HG03432 (cell line): ENCODE measurements around the gene ANGPTL4.
"Not testable (repeated sequence)": the region's sequence is repeated elsewhere in the genome, so short reads cannot be mapped to it uniquely, and the experiment has no call there.

Source experiments
- ATAC-seq: cut with Tn5 transposase; IDR thresholded peaks from one replicate; pipeline ENCODE4 v1.9.1; 2021; ENCODE audit warnings: mild to moderate bottlenecking, moderate library complexity; ENCODE audit not compliant: unreplicated experiment

ANGPTL4 gene

DNA sequence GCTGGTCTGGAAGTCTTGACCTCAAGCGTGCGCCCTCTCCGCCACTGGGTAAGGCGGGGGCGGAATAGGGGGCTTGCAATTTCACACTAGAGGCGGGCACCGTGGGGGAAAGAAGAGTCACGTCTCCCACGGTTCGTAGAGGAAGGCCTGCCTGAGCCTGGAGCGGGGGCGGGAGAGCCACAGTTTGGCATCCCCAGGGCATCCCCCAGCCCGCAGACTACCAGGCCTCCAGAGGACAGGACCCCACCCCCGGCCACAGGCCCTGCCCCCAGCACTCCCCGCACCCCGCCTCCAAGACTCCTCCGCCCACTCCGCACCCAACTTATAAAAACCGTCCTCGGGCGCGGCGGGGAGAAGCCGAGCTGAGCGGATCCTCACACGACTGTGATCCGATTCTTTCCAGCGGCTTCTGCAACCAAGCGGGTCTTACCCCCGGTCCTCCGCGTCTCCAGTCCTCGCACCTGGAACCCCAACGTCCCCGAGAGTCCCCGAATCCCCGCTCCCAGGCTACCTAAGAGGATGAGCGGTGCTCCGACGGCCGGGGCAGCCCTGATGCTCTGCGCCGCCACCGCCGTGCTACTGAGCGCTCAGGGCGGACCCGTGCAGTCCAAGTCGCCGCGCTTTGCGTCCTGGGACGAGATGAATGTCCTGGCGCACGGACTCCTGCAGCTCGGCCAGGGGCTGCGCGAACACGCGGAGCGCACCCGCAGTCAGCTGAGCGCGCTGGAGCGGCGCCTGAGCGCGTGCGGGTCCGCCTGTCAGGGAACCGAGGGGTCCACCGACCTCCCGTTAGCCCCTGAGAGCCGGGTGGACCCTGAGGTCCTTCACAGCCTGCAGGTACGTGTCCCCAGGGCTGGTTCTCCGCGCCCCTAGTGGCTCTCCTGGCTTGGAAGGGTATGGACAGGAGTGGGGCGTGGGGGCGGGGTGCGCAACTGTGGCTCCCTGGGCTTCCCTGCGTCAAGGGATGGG, at the start of gene ANGPTL4:
Gene ANGPTL4 (plus strand): TSS at position 353 of the 969 bp plus-strand sequence. CDS start 167 bp downstream, at position 520.
- ATAC-seq, result no peak

DNA sequence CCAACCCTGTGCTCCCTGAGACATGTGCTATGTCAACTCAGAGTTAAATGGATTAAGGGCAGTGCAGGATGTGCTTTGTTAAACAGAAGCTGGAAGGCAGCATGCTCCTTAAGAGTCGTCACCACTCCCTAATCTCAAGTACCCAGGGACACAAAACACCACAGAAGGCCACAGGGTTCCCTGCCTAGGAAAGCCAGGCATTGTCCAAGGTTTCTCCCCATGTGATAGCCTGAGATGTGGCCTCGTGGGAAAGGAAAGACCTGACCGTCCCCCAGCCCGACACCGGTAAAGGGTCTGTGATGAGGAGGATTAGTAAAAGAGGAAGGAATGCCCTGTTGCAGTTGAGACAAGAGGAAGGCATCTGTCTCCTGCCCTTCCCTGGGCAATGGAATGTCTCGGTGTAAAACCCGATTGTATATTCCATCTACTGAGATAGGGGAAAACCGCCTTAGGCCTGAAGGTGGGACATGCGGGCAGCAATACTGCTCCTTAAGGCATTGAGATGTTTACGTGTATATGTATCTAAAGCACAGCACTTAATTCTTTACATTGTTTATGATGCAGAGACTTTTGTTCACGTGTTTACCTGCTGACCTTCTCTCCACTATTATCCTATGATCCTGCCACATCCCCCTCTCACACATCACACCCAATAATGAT, 48.8 kb upstream of the ANGPTL4 start:
- ATAC-seq, result not testable (repeated sequence)

DNA sequence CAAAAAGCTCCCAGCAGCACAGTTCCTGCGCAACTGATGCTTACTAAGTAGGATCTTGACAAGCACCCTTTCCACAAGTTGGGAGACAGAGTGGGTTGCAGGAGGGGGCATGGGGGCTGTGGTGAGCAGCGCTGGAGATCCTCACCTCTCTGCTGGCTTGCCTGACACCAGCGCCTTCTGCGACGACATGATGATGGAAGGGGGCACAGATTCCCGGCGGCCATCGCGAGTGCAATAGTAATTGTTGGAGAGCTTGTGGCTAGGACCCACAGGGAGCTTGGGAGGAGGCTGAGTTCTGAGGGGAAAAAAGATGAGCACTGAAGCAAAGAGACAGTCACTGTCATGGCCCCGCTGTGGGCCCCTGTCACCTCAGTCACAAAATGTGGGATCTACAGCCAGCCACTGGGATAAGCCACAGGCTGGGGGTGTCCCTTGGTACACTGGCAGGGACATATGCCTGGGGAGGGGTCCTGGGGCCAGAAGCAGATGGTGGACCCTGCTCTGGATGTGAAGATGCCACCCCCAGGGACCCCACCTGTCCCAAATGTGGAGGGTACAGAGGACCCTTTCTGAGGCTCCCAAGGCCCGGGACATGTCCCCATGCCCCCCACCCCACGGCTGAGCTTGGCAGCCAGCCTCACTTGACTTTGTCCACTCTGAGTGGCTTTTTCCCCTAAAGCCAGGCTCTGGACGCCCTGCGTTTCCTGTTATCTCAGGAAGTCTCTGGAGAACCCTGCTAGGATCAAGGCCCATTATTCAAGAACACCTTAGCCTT, 47.4 kb upstream of the ANGPTL4 start:
- ATAC-seq, result no peak

DNA sequence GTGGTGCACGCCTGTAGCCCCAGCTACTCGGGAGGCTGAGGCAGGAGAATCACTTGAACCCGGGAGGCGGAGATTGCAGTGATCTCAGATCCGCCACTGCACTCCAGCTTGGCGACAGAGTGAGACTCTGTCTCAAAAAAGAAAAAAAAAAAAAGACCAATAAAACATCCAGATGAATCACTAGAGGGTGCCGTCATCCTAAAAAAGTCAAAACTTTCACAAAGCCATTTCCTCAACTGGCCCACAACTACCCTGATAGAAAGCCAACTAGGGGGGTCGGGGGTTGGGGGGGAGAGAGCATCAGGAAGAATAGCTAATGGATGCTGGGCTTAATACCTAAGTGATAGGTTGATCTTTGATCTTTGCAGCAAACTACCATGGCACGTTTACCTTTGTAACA, 45.1 kb upstream of the ANGPTL4 start:
- ATAC-seq, result not testable (repeated sequence)

- no peak for ATAC-seq
Observed at GRCh38 chr19:8319807-8320520, 44.0 kb upstream of the ANGPTL4 start.

- no peak for ATAC-seq
Observed at GRCh38 chr19:8320564-8321066, 43.3 kb upstream of the ANGPTL4 start.

- ATAC-seq, result peak; percentile 85
Observed at GRCh38 chr19:8321067-8321985, 42.6 kb upstream of the ANGPTL4 start, which contains the start of the genes NDUFA7 and RPS28. Gene NDUFA7 (minus strand): TSS chr19:8321375. CDS start chr19:8321358, 17 bp downstream. Gene RPS28 (plus strand): TSS chr19:8321496. CDS start chr19:8321531, 35 bp downstream.

DNA sequence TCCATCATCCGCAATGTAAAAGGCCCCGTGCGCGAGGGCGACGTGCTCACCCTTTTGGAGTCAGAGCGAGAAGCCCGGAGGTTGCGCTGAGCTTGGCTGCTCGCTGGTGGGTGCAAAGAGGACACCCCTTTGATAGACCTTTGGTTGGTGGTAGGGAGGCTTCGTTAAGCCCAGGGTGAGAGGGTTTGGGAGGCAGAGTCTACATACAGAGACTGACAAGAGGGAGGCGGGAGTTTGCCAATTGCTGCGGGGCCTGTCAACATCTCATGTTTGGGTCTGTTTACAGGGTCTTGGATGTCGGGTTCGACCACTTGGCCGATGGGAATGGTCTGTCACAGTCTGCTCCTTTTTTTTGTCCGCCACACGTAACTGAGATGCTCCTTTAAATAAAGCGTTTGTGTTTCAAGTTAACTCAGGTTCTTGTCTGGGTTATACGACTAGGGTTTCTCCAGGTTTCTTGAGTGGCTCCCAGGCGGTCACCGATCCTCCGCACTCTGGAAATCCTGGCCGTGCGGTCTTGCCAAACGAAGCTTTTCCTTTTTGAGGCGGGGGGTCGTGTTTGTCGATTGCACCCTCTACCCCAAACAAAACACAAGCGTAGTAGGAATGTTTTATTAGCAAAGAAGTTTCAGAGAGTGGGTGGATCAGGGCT, 41.8 kb upstream of the ANGPTL4 start:
- no peak for ATAC-seq

DNA sequence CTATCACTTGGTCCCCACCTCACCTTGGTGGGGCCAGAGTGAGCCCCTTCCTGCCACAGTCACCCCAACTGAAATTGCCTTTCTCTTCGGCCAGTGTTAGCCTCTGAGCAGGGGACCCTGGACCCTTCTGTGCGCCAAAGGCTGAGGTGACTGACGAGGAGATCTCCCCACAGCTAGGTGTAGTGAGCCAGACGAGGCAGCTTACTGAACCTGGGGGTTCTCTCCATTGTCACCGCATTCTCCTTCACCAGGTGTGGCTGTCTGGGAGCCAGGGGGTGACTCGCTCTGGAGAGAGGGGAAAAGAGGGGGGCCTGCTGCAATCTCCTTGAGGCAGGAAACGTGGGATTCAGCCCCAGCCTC, 41.3 kb upstream of the ANGPTL4 start:
- no peak for ATAC-seq

DNA sequence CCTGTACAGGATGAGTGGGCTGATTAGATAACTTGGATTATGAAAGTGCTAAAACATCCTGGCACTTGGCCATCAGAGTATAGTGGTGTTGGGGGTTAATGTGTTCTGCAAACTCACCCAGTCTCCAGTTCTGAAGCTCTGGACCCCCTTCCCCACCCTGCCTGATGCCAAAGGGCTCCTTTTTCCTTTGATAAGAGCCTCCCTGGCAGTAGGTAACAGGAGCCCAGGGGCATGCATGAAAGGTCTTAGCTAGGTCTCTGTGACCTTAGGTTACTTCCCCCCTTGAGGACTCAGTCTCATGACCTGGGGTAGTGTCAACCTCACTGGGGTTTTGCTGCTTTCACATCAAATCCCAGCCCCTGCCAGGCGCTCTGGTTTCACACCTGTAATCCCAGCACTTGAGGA, 40.2 kb upstream of the ANGPTL4 start:
- ATAC-seq, result no peak

DNA sequence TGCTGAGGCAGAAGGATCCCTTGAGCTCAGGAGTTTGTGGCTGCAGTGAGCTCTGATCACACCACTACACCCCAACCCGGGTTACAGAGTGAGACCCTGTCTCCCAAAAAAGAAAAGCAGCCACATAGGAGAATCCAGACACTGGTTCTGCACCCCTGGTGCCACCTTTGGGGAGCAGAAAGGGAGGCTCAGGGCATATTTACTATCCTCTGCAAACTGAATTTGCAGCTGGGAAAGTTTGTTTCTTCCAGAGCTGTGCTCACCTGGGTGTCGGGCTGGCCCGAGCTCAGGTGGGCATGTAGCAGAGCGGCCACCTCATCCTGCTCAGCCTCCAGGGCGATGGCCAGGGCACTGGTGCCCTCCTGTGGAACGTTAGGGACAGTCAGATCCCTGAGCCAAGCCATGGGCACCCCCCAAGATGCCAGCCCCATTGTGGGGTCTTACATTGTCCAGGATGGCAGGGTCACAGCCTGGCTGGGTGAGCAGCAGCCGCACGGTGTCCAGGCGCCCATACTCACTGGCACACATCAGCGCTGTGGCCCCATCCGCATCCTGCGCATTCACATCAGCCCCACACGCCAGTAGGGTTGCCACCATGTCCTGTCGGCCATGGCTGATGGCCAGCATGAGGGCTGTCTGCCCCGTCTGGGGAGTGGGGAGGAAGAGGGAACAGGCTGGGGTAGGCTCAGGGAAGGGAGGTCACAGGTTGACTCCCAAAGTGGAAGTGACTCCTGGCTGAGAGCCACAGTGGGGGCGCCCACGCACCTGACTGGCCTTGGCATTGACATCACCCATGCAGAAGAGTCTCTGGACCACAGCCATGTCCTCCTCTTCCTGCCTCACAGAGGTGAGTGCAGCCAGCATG, 39.5 kb upstream of the ANGPTL4 start:
- ATAC-seq, result no peak

GRCh38 chr19:8325454-8325853, 38.5 kb upstream of the ANGPTL4 start:
- no peak for ATAC-seq

GRCh38 chr19:8329996-8330395, 34.0 kb upstream of the ANGPTL4 start:
- no peak for ATAC-seq

- no peak for ATAC-seq
Observed at GRCh38 chr19:8331263-8331845, 32.6 kb upstream of the ANGPTL4 start.

DNA sequence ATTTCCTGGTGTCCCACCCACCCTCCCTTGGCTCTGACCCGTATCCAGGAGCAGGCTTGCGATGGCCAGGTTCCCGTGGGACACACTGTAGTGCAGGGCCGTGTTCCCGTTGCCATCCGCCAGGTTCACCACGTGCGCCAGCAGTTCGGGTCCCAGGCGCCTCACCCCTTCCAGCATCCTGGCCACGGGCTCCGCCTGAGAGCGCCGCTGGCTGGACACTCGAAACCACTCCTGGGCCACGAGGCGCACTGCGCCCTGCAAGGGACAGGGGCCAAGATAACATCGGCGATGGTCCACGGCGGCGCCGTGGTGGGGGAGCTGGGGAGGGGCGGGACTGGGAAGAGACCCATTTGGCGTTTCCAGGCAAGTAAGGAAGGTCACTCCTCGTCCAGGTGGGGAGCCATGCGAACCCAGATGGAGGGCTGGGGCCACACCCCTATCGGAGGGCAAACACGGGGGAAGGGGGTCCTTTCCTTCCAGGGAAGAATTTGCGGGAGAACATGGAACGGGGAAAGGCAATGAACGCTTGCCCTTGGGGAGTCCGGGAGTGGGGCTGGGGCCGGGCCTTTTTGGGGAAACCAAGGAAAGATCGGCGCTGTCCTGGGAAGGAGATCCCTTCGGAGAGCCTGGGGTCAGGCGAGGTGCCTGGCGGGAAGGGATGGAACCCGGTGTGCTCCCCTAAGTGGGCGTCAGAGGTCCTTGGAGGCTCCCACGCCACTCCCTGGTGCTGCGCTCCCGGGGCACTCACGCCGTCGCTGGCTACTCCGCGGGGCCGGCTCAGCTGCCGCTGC, 30.8 kb upstream of the ANGPTL4 start:
- no peak for ATAC-seq

DNA sequence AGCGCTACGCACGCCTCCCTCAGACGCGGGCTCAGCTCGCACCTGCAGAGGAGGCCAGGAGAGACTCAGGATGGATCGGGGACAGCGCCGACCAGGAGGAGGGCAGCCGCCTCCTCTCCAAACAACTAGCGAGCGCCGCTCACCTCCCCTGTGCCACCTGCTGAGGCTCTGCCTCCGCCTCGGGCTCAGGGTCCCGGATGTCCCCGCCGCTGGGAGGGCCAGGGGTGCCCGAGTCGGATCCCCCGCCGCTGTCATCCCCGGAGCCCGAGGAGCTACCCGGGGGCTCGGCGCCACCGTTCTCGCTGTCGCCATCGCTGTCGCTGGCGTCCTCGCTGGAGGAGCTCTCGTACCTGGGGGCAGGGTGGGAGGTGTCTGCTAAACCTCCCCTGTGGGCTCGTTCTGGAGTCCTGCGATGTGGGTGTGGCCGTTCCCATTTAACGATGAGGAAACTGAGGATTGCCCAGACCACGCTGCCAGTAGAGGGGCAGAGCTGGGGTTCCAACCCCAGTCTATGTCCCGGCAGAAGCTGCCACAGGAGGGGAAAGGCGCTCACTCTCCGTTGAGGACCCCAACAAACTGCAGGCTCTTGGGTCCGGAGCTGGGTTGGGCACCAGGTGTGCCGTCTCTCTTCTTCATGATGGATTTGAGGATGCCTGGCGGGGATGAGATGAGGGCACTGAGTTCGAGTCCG, 30.0 kb upstream of the ANGPTL4 start:
- no peak for ATAC-seq
